GM23338 (cell line): ENCODE measurements around the gene CXCL6. TPM values are rescaled to one million over a fixed set of nuclear protein-coding genes. Genes with fewer than 3 reads are reported as not detected.

Experiments used
- ATAC-seq: fragments of 200-7000 bp; cut with Tn5 transposase; 3 replicates; pipeline ENCODE4 v1.9.1; 2020
- DNase-seq: peaks from one replicate; pipeline ENCODE4 v3.0.0-alpha.2; 2015; ENCODE audit warnings: low spot score
- H2AFZ ChIP-seq: fragments of 200-600 bp; sonication (generic); 2 replicates; pipeline ENCODE4 v1.8.0; 2016; ENCODE audit warnings: antibody characterized with exemption, mild to moderate bottlenecking, moderate library complexity
- H3F3A ChIP-seq: fragments of 200-600 bp; sonication (generic); replicated peaks from 2 replicates; pipeline ENCODE4 v1.8.0; 2017; ENCODE audit warnings: antibody characterized with exemption, mixed run types, low read depth
- H3K27ac ChIP-seq: fragments of 200-600 bp; sonication (generic); 2 replicates; pipeline ENCODE4 v1.6.1; 2016; ENCODE audit warnings: low read depth
- H3K27me3 ChIP-seq: fragments of 200-600 bp; sonication (generic); 2 replicates; pipeline ENCODE4 v1.8.0; 2016; ENCODE audit warnings: mild to moderate bottlenecking, mixed run types, moderate library complexity; ENCODE audit not compliant: insufficient read depth
- H3K36me3 ChIP-seq: fragments of 200-600 bp; sonication (generic); 2 replicates; pipeline ENCODE4 v1.8.0; 2016; ENCODE audit warnings: mild to moderate bottlenecking; ENCODE audit not compliant: insufficient read depth
- H3K4me1 ChIP-seq: fragments of 200-600 bp; sonication (generic); 2 replicates; pipeline ENCODE4 v1.8.0; 2016; ENCODE audit warnings: mild to moderate bottlenecking, moderate library complexity; ENCODE audit not compliant: insufficient read depth
- H3K4me2 ChIP-seq: fragments of 200-600 bp; sonication (generic); 2 replicates; pipeline ENCODE4 v1.7.1; 2017; ENCODE audit warnings: mixed run types
- H3K4me3 ChIP-seq: fragments of 200-600 bp; sonication (generic); 2 replicates; pipeline ENCODE4 v1.6.1; 2016; ENCODE audit warnings: mixed run types
- H3K79me2 ChIP-seq: fragments of 200-600 bp; sonication (generic); replicated peaks from 2 replicates; pipeline ENCODE4 v1.8.0; 2017; ENCODE audit warnings: mild to moderate bottlenecking; ENCODE audit not compliant: insufficient read depth
- H3K9me2 ChIP-seq: fragments of 200-600 bp; sonication (generic); 2 replicates; pipeline ENCODE4 v1.8.0; 2017; ENCODE audit not compliant: insufficient read depth
- H4K20me1 ChIP-seq: fragments of 200-600 bp; sonication (generic); replicated peaks from 2 replicates; pipeline ENCODE4 v1.8.0; 2017; ENCODE audit warnings: mild to moderate bottlenecking; ENCODE audit not compliant: insufficient read depth
- H3K27ac Mint-ChIP-seq: 2 replicates; pipeline ENCODE4 v1.8.0; 2020; ENCODE audit warnings: inconsistent platforms, mild to moderate bottlenecking, moderate library complexity, mixed read lengths
- H3K27me3 Mint-ChIP-seq: 3 replicates; pipeline ENCODE4 v1.8.0; 2022; ENCODE audit warnings: low read depth, mild to moderate bottlenecking, moderate library complexity, mixed read lengths, inconsistent platforms; ENCODE audit not compliant: insufficient read depth, poor library complexity
- H3K36me3 Mint-ChIP-seq: 3 replicates; pipeline ENCODE4 v1.8.0; 2021; ENCODE audit warnings: low read depth, mild to moderate bottlenecking, inconsistent platforms, moderate library complexity, mixed read lengths
- H3K4me1 Mint-ChIP-seq: 3 replicates; pipeline ENCODE4 v1.8.0; 2020; ENCODE audit warnings: mild to moderate bottlenecking, inconsistent platforms, mixed read lengths
- H3K4me3 Mint-ChIP-seq: 3 replicates; pipeline ENCODE4 v1.8.0; 2021; ENCODE audit warnings: moderate library complexity, mild to moderate bottlenecking, inconsistent platforms, mixed read lengths
- H3K9me3 Mint-ChIP-seq: 3 replicates; pipeline ENCODE4 v1.8.0; 2020; ENCODE audit warnings: moderate library complexity, mild to moderate bottlenecking, inconsistent platforms, mixed read lengths
- CREB1 ChIP-seq: fragments of 250-450 bp; sonication (Bioruptor Pico); IDR thresholded peaks from 2 replicates; pipeline ENCODE4 v1.5.0; 2020; ENCODE audit warnings: low read depth, mild to moderate bottlenecking, moderate library complexity
- CTCF ChIP-seq, 2 experiments: fragments of 200-600 bp in 1 of 2; sonication (generic) in 1 of 2; conservative IDR thresholded peaks; 2 replicates each; pipeline versions ENCODE4 v1.5.1 to v1.6.1; 2016 to 2017; ENCODE audit warnings: antibody characterized with exemption in 2 of 2, low read depth in 2 of 2, mild to moderate bottlenecking in 2 of 2, moderate library complexity in 1 of 2
- ETS1 ChIP-seq: IDR thresholded peaks from 2 replicates; pipeline ENCODE4 v1.6.1; 2016; ENCODE audit warnings: antibody characterized with exemption
- EZH2 ChIP-seq: fragments of 200-600 bp; sonication (generic); IDR thresholded peaks from one replicate; pipeline ENCODE4 v1.8.0; 2017; ENCODE audit warnings: antibody characterized with exemption, mild to moderate bottlenecking, low read depth; ENCODE audit not compliant: unreplicated experiment
- EZH2phosphoT487 ChIP-seq: fragments of 200-600 bp; sonication (generic); IDR thresholded peaks from one replicate; pipeline ENCODE4 v1.8.1; 2018; ENCODE audit warnings: antibody characterized with exemption; ENCODE audit not compliant: unreplicated experiment
- JUNB ChIP-seq: IDR thresholded peaks from one replicate; pipeline ENCODE4 v1.6.1; 2016; ENCODE audit warnings: antibody characterized with exemption; ENCODE audit not compliant: unreplicated experiment
- POLR2AphosphoS5 ChIP-seq: IDR thresholded peaks from 2 replicates; pipeline ENCODE4 v1.6.1; 2016; ENCODE audit warnings: antibody characterized with exemption, low read depth
- STAT1 ChIP-seq: IDR thresholded peaks from one replicate; pipeline ENCODE4 v1.6.1; 2016; ENCODE audit warnings: antibody characterized with exemption; ENCODE audit not compliant: unreplicated experiment
- ZNF114 ChIP-seq: fragments of 250-450 bp; sonication (Bioruptor Pico); IDR thresholded peaks from 2 replicates; pipeline ENCODE4 v1.5.0; 2020; ENCODE audit warnings: mild to moderate bottlenecking, moderate library complexity
- ZNF331 ChIP-seq: fragments of 250-450 bp; sonication (Bioruptor Pico); IDR thresholded peaks from 2 replicates; pipeline ENCODE4 v1.5.0; 2020; ENCODE audit warnings: low read depth, mild to moderate bottlenecking, moderate library complexity
- polyA plus RNA-seq: library from polyadenylated mRNA; unstranded; fragments of >200 nt; fragmentation: Nextera tagmentation; extraction: Ambion mirVana; gene quantifications from 2 replicates; pipeline ENCODE4 v1.2.1, GENCODE V29; 2016
- total RNA-seq: library from RNA; depleted of rRNA; stranded (reverse); fragments of >200 nt; shearing (Covaris generic); gene quantifications from 2 replicates; pipeline ENCODE4 v1.2.3, GENCODE V29; 2014

Gene CXCL6
- total and polyA plus RNA-seq, 2 experiments from 2014 or later = 7.2 to 11.8 TPM

- TF ChIP-seq ZNF331 = no peak
- TF ChIP-seq POLR2AphosphoS5 = no peak
- TF ChIP-seq CREB1 (CRISPR knock-in tag) = no peak
- no peak for TF ChIP-seq STAT1
- TF ChIP-seq EZH2 = no peak
These were observed 16.3 kb downstream of the CXCL6 start (continued) for GRCh38 chr4:73852771-73853170.

GRCh38 chr4:73853246-73853704 lies 16.8 kb downstream of the CXCL6 start, which contains the start of gene PF4V1:
PF4V1 (plus strand) TSS chr4:73853296; CDS start chr4:73853363, 67 bp downstream.
- H3K4me3 Mint-ChIP-seq = peak within 1 kb of the TSS; percentile 3; the same call in 1 of the 3 replicates
- TF ChIP-seq ZNF331 (no peak), JUNB (no peak), EZH2phosphoT487 (no peak), CTCF (conservative IDR thresholded peaks at IDR 0.05; ENCODE audit: low read depth in 2 of 2) (peak in 1 of 2 experiments; percentile 28; a peak in 2 of 4 replicates), ZNF114 (CRISPR knock-in tag) (no peak), STAT1 (no peak), ETS1 (no peak)

More at GRCh38 chr4:73853246-73853704, 16.8 kb downstream of the CXCL6 start, which contains the start of gene PF4V1:
- Mint-ChIP-seq H3K36me3 (no peaks in the 10 kb centered on the region), H3K27ac (no peak within 1 kb of the TSS), H3K9me3 (no peaks in the 10 kb centered on the region), H3K4me1 (peaks cover 8% of the 10 kb centered on the region), H3K27me3 (peaks cover 4% of the 10 kb centered on the region)
- peak; percentile 59 for DNase-seq
- Histone ChIP-seq H3K36me3 (no peaks in the 10 kb centered on the region), H3K4me2 (peak within 1 kb of the TSS; percentile 40; the same call in 1 of the 2 replicates), H3F3A (no peaks in the 10 kb centered on the region), H2AFZ (peak within 1 kb of the TSS; percentile 83; the same call in 1 of the 2 replicates), H3K4me1 (peaks cover 7% of the 10 kb centered on the region; the same call in 1 of the 2 replicates), H3K27ac (no peak within 1 kb of the TSS), H3K79me2 (no peaks in the 10 kb centered on the region), H3K4me3 (peak within 1 kb of the TSS; percentile 23; the same call in 1 of the 2 replicates), H4K20me1 (no peaks in the 10 kb centered on the region), H3K27me3 (peaks cover 10% of the 10 kb centered on the region; the same call in 1 of the 2 replicates), H3K9me2 (no peaks in the 10 kb centered on the region)
- ATAC-seq = peak; percentile 95
